Pulmonary artery endothelial cell (primary cell): Measurements from ENCODE around the gene CXCL10. TPM values are rescaled to one million over a fixed set of nuclear protein-coding genes. Genes with fewer than 3 reads are reported as not detected.

Experiments
- DNase-seq: peaks from one replicate; pipeline ENCODE4 v3.0.0-alpha.2; 2011; ENCODE audit warnings: low read depth, low spot score
- total RNA-seq: library from RNA; depleted of rRNA; stranded (reverse); fragments of >200 nt; gene quantifications from 2 replicates; pipeline ENCODE4 v1.2.3, GENCODE V29; 2014

CXCL10 gene
- total RNA-seq, 1 donor from 2014 or later, result 0.33 TPM

- DNase-seq, result no peak
Measured at GRCh38 chr4:75995727-75996126, 27.6 kb downstream of the CXCL10 start.

- no peak for DNase-seq
Measured at GRCh38 chr4:75992462-75992861, 30.8 kb downstream of the CXCL10 start.

- DNase-seq, result no peak
Measured at GRCh38 chr4:75989846-75990528, 33.3 kb downstream of the CXCL10 start.

DNA sequence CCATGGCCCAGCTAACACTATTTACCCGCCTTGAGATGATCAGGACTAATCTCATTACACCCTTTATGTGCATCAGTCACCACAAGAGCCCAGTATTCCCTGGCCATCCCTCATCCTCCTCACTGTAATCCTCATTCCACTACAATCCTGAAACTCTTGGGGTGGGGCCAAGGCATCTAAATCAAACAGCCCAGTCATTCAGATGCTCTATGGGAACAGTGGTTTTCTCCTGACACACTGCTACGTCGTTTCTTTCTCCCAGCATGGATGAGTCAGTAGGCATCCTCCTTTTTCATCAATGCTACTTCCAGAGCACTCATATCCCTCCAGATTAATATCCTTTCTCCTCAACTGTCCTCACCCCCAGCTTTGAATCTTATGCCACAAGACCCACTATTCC lies 38.2 kb downstream of the CXCL10 start:
- no peak for DNase-seq

- no peak for DNase-seq
Measured at GRCh38 chr4:75980576-75980975, 42.7 kb downstream of the CXCL10 start.

GRCh38 chr4:75976177-75976576 lies 47.1 kb downstream of the CXCL10 start:
- DNase-seq, result no peak

- no peak for DNase-seq
Measured at GRCh38 chr4:75973766-75974165, 49.5 kb downstream of the CXCL10 start.

Other genes with a start within 250 kb of the CXCL10 start
- gene PPEF2, start 121.0 kb downstream of the CXCL10 start, total RNA-seq, result not detected in 2 replicates
- 20.1 and 23.2 TPM in 2 replicates for gene NAAA, start 82.5 kb downstream of the CXCL10 start, total RNA-seq
- gene SDAD1, start 32.6 kb downstream of the CXCL10 start, total RNA-seq, result 24.4 and 26.3 TPM in 2 replicates
- gene CXCL9, start 16.0 kb downstream of the CXCL10 start, total RNA-seq, result not detected in 2 replicates
- gene CXCL11, start 12.6 kb upstream of the CXCL10 start, total RNA-seq, result 1.9 and 2.6 TPM in 2 replicates
- gene ART3, start 51.2 kb upstream of the CXCL10 start, total RNA-seq, result 0.07 TPM in 1 of 2 replicates, not detected in the other
- gene NUP54, start 124.9 kb upstream of the CXCL10 start, total RNA-seq, result 61.2 and 72.6 TPM in 2 replicates
- gene SCARB2, start 190.3 kb upstream of the CXCL10 start, total RNA-seq, result 171 and 193 TPM in 2 replicates
- gene FAM47E, start 228.2 kb upstream of the CXCL10 start, total RNA-seq, result under 0.01 and 0.33 TPM in 2 replicates